HG03571 (cell line): ENCODE data around the gene CPM.

ENCODE experiments used
- ATAC-seq: cut with Tn5 transposase; IDR thresholded peaks from one replicate; pipeline ENCODE4 v1.9.1; 2021; ENCODE audit not compliant: unreplicated experiment

The CPM gene

DNA sequence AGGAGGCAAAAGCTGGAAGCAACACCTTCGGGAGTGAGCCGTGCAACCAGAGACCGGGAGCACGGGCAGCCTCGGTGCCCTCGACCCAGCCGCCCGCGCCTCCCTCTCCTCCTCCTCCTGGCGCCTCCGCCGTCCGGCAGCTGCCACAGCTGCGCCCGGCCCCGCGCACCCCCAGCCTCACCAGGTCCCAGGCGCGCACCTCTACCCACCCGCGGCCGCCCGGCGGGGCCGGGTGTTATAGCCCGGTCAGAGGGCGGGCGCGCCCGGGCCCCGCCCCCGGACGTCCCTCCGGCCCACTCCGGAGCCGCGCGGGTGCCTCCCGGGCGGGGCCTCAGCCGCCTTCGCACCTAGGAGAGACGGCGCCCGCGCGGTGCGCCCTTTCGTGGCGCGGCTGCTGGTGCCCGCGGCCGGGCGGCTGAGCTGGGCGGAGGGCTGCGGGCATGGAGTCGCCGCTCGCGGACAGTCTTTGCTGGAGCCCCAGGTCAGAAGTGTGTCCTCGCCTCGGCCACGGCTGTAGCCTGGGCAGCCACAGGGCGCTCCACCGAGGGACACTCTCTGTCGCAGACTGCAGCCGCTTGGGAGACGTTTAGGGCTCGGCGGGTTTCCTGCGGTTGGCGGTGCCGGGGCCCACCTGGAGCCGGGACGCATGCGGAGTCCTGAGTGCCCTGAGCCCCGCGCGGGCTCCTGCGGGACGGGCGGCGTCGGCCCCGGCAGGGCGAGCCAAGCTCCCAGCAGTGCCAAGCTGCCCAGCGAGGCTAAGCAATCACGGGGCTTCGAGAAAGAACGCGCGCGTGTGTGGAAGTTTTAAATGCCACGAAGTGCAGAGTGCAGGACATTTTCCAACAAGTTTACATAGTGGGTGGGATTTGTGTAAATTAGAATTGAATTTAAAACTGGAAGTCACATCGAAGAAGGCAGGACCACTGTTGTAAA, at the start of gene CPM:
Gene CPM (minus strand): TSS at position 211 of the 933 bp plus-strand sequence. CDS start 334 bp downstream, outside the sequence.
- peak; percentile 97 for ATAC-seq

- ATAC-seq: no peak
Observed at GRCh38 chr12:68981516-68981915, 48.5 kb upstream of the CPM start.

DNA sequence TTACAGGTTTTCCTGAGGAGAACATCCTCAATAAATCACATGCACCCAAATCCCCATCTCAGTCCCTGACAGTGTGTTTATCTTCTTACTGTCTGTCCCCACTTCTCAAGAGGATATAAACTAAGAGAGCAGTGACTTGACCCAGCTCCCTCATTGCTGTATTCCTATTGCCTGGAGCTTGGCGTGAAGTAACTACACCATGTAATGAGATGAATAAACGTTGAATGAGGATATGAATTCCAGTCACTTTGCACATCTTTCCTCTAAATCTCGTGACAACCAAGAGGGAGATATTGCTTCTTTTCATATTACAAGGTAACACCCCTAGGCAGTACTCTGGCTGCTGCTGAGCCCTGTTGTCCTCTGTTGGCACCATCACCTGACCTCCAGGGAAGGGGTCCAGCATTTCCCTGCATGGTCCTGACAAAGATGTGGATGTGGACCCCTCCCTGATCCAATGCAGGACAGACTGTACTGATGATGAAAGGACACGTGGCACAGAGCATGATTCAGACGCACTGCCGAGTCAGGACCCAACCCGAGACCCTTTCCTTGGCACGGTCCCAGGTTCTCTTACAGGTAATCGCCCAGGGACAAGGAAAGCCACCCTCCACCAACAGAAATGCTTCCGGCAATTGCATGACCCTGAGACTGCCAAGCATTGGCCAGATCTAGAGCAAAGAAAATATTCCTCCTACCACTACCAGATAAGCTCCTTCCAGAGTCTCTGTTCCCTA, 47.7 kb upstream of the CPM start:
- ATAC-seq: no peak

- no peak for ATAC-seq
Observed at GRCh38 chr12:68978678-68979077, 45.7 kb upstream of the CPM start.

DNA sequence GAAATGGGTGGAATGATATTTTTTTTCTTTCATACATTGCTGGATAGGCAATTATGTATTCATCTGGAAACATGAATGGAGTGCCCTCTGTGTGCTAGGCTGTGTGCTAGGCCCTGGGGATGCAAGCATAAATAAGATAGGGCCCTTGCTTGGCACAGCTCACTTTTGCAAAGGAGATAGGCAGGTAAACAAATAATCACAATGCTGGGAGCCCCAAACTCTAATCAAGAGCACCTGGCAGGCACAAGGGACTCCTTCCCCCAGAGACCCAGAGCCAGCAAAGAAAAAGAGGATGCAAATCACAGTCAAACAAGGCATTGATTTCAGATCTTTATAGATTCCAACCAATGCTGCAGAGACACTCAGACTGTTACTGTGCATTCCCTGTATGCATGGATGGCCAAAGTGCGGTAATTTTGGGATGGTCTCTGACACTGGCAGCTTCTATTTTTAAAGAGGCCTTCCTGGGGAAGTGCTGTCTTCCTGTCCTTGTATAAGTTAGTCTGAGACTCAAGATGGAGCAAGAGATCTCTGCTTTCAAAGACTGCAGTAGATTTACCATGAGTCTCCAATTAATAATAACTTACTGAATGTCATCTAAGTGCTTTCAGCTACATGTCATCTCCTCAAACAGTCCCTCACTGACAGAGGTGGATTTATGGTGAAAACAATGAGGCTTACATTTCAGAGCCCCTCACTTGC, 45.1 kb upstream of the CPM start:
- ATAC-seq: no peak

- ATAC-seq: no peak
Observed at GRCh38 chr12:68977335-68977734, 44.4 kb upstream of the CPM start.

GRCh38 chr12:68976395-68976841, 43.4 kb upstream of the CPM start:
- ATAC-seq: no peak

DNA sequence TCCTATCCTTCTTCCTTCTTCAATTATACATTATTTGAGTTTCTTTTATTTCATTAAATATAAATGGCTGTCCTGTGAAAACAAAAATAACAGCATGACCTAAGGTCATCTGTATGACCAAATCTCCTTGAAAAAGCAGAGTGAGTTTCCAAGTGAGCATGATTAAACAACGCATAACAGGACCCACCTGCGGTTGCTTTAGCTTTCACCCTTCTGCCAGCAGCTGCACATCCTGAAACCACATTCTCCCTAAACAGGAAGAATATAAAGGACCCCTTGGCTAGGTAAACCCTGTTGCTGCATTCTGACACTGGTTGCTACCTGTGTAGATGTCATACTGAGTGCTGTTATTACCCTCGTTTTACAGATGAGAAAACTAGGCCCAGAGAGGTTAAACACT, 42.8 kb upstream of the CPM start:
- ATAC-seq: no peak

DNA sequence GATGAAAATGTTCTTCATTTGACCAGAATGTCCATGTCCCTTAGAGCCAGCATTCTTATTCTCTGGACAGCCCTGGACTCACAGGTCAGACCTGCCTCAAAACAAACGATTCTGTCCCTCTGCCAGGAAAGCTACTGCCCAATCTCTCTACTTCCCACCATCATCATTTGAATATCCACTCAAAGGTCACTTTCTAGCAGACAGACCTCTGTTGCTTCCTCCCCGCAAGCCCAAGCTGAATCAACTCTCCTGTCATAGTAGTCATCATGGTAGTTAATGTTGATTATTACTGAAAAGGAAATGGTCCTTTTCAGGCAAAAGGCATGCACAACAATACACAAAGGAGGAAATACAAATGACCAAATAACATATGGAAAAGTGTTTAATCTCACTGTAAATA, 39.6 kb upstream of the CPM start:
- ATAC-seq: no peak

GRCh38 chr12:68971404-68971803, 38.4 kb upstream of the CPM start:
- no peak for ATAC-seq

DNA sequence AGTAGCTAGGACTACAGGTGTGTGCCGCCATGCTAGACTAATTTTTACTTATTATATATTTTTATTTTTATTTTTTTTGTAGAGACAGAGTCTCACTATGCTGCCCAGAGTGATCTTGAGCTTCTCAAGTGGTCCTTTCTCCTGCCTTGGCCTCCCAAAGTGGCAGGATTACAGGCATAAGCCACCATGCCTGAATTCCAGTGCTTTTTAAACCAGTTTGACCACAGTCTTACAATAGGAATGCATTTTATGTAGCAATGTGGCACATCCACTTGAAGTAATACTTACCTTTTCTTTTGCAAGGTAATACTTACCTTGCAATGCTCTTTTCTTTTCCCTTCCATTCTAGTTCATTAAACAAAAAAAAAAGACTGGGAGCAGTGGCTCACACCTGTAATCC, 38.0 kb upstream of the CPM start:
- no peak for ATAC-seq

DNA sequence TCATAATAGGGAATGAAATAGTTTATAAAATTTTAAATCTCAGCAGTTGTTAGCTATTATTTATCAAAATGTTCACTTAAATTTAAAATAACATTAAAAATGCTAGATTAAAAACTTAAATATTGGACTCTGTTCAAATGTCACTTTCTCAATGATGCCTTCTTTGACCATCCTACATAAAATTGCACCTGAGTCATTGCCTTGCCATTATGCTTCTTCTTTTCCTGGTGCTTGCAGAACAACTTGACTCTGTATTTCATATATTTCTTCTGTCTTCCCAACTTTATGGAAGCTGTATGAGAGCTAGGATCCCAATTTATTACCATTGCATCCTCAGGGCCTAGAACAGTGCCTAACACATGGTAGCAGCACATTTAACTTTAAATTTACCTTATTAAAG, 37.3 kb upstream of the CPM start:
- ATAC-seq: no peak

- no peak for ATAC-seq
Observed at GRCh38 chr12:68967046-68967445, 34.1 kb upstream of the CPM start.

DNA sequence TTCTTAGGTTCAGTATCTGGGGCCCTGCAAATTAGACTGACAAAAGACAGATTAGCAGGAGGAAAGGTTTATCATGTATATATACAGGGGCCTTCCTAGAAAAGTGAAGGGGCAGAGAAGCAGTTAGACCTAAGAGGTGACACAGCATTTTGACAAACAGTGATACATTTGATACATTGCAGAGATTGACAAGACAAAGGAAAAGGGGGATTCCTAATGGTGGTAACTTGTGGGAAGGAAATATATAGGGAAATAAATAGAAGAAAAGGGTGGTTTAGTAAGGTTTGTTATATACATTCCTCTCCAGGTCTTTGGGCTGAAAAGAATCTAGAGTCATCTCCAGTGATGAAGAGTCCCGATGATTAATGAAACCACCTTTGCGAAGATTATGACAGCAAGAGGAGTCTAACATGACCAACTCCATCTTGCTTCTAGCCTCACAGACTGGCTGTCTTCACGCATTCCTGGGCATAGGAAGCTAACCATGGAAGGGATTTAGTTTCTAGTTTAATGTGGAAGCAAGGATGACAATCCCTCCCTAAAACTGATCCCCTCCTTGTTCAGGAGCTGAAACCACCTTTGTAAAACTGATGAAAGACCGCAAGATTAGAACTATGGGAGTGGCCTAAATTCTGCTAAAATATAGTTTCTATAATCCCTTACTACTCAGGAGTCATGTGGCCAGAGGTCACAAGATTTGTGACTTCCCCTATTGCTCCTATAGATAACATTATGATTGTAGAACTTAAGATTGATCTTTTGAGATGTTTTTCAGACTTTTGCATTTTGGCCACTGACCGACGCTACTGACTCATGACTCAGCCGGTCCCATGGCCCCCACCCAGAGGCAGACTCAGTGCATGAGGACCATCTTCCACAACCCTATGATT, 31.1 kb upstream of the CPM start:
- ATAC-seq: no peak

DNA sequence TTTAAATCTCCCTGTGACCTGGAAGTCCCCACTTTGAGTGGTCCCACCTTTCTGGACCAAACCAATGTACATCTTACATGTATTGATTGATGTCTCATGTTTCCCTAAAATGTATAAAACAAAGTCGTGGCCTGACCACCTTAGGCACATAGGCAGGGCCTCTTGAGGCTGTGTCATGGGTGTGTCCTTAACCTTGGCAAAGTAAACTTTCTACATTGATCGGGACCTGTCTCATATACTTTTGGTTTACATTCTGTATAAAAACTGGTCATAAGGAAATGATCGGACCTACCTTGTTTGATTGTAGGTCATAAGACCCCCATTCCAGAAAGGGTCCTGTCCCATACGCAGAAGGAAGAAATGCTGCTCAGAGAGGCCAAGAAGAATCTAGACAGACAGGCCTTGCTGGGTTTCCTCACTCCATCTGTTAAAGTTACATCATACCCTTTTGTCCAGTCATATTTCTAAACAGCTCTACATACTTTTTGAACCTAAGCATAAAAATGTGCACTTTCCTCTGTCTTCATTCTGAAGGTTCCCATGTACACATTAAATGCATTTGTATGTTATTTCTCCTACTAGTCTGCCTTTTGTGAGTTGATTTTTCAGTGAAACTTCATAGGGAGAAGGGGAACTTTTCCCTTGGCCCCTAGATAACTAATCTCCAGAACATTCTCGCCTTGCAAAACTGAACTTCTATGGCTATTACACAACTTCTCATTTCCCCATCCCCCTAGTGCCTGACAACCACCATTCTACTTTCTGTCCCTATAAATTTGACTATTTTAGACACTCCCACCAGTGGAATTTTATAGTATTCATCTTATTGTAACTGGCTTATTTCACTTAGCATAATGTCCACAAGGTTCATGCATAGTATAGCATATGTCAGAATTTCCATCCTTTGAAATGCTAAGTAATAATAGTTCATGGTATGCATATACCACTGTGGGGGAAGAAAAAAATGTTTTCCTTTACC, 30.2 kb upstream of the CPM start:
- ATAC-seq: no peak

- no peak for ATAC-seq
Observed at GRCh38 chr12:68959891-68960464, 27.0 kb upstream of the CPM start.

GRCh38 chr12:68959143-68959858, 26.3 kb upstream of the CPM start:
- no peak for ATAC-seq

- no peak for ATAC-seq
Observed at GRCh38 chr12:68958322-68958721, 25.4 kb upstream of the CPM start.
